ENCODE results near the gene DVL1. TPM values are rescaled to one million over a fixed set of nuclear protein-coding genes. Genes with fewer than 3 reads are reported as not detected.

DVL1 gene
- total and polyA plus RNA-seq, 4 experiments from 2014 or later = 0.19 to 44.6 (median 22.8) TPM

DNA sequence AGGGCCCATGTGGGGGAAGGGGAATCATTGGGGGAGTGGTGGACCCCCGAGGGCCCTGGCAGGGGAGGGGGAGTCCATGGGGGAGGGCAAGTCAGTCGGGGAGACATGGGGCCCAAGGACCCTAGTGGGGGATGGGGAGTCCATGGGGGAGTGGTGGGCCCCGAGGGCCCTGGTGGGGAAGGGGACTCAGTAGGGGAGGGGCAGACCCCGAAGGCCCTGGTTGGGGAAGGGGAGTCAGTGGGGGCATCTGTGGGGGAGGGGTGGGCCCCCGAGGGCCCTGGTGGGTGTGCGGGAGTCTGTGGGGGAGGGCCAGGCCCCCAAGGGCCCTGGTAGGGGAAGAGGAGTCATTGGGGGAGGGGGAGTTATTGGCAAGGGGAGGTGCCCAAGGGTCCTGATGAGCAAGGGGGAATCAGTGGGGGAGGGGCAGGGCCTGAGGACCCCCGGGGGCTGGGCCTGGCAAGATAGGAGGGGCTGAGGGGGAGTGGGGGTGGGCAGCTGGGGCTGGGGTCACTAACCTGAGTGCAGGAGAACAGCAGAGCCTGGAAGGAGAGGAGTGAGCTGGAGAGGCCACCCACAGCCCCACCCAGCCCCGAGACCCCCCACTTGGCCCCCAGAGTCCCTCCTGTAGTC, 7.1 kb upstream of the DVL1 start:
- H3K27ac Mint-ChIP-seq = no peak overlapping the region
- intact Hi-C loops (cut with micrococcal nuclease) = no loop called here
- no peaks in the 10 kb centered on the region for H3K9me3 ChIP-seq (ENCODE audit: control insufficient read depth in 1 of 2, low read length in 2 of 2)
- peaks cover 26% of the 10 kb centered on the region for H3K4me1 ChIP-seq (ENCODE audit: insufficient read depth, low read length)
- H3K4me3 ChIP-seq (ENCODE audit: low read length in 2 of 2) = no peak overlapping the region
- H3K27ac ChIP-seq (ENCODE audit: low read depth, low read length) = no peak overlapping the region
- peaks cover 6 to 27% (median 13%) of the 10 kb centered on the region in 4 donors for H3K4me1 Mint-ChIP-seq
- no peaks in the 10 kb centered on the region for H3K36me3 Mint-ChIP-seq
- H3K4me3 Mint-ChIP-seq = no peak overlapping the region
- H3K27me3 ChIP-seq (ENCODE audit: insufficient read depth, low read length) = no peaks in the 10 kb centered on the region
- no peak for DNase-seq
- H3K36me3 ChIP-seq (ENCODE audit: insufficient read depth, low read length) = no peaks in the 10 kb centered on the region
- CTCF ChIA-PET (ENCODE audit: partially characterized antibody) = interaction anchor here (1.2 kb wide), 1 partner anchor 15 kb away, joined by 3 read pairs; no protein-coding TSS in a partner anchor
- peaks cover 6 to 17% of the 10 kb centered on the region in 2 donors for H3K27me3 Mint-ChIP-seq
- peaks cover 0 to 2% (median 0%) of the 10 kb centered on the region in 8 donors for H3K9me3 Mint-ChIP-seq
- POLR2A ChIA-PET (ENCODE audit: partially characterized antibody) = no interaction called here

DNA sequence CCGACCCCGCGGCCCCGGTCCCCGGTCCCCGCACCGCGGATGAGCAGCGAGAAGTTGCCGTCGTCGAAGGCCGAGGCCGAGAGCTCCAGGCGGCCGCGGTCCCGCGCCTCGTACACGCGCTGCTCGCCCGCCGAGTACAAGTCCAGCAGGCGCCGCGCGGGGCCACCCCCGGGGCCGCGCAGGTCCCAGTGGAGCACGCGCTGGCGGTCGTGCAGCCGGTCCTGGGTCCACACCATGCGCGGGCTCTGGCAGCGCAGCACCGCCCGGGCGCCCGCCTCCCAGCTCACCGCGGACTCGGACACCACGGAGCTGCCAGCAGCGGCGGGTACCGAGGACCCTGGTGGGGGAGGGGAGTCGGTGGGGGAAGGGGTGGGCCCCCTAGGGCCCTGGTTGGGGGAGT, 6.2 kb upstream of the DVL1 start:
- Histone ChIP-seq H3K4me3 (ENCODE audit: low read length in 2 of 2) (no peak overlapping the region), H3K27me3 (ENCODE audit: insufficient read depth, low read length) (no peaks in the 10 kb centered on the region), H3K9me3 (ENCODE audit: control insufficient read depth in 1 of 2, low read length in 2 of 2) (no peaks in the 10 kb centered on the region), H3K36me3 (ENCODE audit: insufficient read depth, low read length) (no peaks in the 10 kb centered on the region), H3K4me1 (ENCODE audit: insufficient read depth, low read length) (peaks cover 26% of the 10 kb centered on the region), H3K27ac (ENCODE audit: low read depth, low read length) (no peak overlapping the region)
- Mint-ChIP-seq H3K36me3 (no peaks in the 10 kb centered on the region), H3K9me3 (peaks cover 0 to 2% (median 0%) of the 10 kb centered on the region in 8 donors), H3K27ac (no peak overlapping the region), H3K27me3 (peaks cover 6 to 17% of the 10 kb centered on the region in 2 donors), H3K4me3 (no peak overlapping the region), H3K4me1 (peaks cover 2 to 27% (median 11%) of the 10 kb centered on the region in 4 donors)
- ChIA-PET CTCF (ENCODE audit: partially characterized antibody) (interaction anchor here (1.2 kb wide), 1 partner anchor 16 kb away, joined by 3 read pairs; no protein-coding TSS in a partner anchor), POLR2A (ENCODE audit: partially characterized antibody) (interaction anchor here (0.7 kb wide), 1 partner anchor 44 kb away, joined by 3 read pairs; the partner anchor contains the start of gene CCNL2)
- intact Hi-C loops (cut with micrococcal nuclease) = no loop called here
- no peak for DNase-seq

DNA sequence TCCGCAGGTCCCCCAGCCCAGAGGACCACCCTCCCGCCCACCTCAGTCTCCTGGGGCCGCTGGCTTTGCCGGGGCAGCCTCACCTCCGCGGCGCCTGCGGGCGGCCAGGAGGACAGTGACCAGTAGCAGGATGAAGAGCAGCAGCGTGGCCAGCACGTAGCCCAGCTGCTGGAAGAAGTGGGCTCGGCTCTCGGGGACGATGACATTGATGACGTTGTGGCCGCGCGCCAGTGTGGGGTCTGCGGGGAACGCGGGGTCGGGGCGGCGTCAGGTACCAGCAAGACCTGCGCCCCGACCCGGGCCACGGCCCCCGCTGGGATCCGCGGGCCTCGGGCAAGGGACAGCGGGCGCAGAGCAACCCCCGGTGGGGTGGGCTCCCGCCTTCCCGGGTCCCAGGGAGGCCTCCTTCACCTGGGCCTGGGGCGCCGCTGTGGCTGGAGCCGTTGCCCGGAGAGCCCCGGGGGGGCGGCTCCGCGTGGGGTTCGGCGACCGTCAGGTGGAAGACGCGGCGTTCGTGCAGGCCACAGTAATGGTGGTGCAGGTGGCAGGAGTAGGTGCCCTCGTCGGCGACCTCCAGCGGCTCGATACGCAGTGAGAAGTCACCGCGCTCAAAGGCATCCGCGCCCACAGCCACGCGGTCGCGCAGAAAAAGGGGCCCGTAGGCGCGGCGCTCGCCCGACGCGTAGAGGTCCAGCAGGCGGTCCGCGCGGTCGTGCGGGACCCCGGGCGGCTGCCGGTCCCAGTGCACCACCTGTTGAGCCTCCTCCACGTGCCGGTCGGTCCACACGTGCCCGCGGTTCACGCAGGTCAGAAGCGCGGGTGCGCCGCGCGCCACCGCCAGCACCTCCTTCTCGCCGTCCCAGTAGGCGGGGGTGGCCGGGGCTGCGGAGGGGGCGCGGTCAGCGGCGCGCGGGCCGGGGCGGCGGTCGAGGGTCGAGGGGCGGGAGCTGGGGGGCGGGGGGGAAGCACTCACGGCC, 5.3 kb upstream of the DVL1 start:
- Histone ChIP-seq H3K4me1 (ENCODE audit: insufficient read depth, low read length) (peaks cover 26% of the 10 kb centered on the region), H3K4me3 (ENCODE audit: low read length in 2 of 2) (no peak overlapping the region), H3K9me3 (ENCODE audit: control insufficient read depth in 1 of 2, low read length in 2 of 2) (no peaks in the 10 kb centered on the region), H3K27me3 (ENCODE audit: insufficient read depth, low read length) (no peaks in the 10 kb centered on the region), H3K36me3 (ENCODE audit: insufficient read depth, low read length) (no peaks in the 10 kb centered on the region), H3K27ac (ENCODE audit: low read depth, low read length) (no peak overlapping the region)
- ChIA-PET CTCF (ENCODE audit: partially characterized antibody) (interaction anchor here (0.9 to 1.2 kb wide), 2 partner anchors 17 to 18 kb away, joined by 3 read pairs; no protein-coding TSS in a partner anchor), POLR2A (ENCODE audit: partially characterized antibody) (interaction anchor here (0.7 to 3.5 kb wide), 4 partner anchors 15 to 44 kb away, joined by 3 to 24 read pairs (median 3); partner anchors contain the start of genes AURKAIP1 and CCNL2)
- H3K4me1 Mint-ChIP-seq = peaks cover 2 to 26% (median 11%) of the 10 kb centered on the region in 4 donors
- peaks cover 6 to 17% of the 10 kb centered on the region in 2 donors for H3K27me3 Mint-ChIP-seq
- peak in 1 of 5 donors; percentile 32 for DNase-seq
- peak overlapping the region in 1 of 7 donors; percentile 30 for H3K27ac Mint-ChIP-seq
- no peaks in the 10 kb centered on the region for H3K36me3 Mint-ChIP-seq
- peak overlapping the region in 5 of 8 donors; percentile 20 to 57 (median 38) for H3K4me3 Mint-ChIP-seq
- peaks cover 0 to 2% (median 0%) of the 10 kb centered on the region in 8 donors for H3K9me3 Mint-ChIP-seq
- intact Hi-C loops (cut with micrococcal nuclease) = no loop called here

DNA sequence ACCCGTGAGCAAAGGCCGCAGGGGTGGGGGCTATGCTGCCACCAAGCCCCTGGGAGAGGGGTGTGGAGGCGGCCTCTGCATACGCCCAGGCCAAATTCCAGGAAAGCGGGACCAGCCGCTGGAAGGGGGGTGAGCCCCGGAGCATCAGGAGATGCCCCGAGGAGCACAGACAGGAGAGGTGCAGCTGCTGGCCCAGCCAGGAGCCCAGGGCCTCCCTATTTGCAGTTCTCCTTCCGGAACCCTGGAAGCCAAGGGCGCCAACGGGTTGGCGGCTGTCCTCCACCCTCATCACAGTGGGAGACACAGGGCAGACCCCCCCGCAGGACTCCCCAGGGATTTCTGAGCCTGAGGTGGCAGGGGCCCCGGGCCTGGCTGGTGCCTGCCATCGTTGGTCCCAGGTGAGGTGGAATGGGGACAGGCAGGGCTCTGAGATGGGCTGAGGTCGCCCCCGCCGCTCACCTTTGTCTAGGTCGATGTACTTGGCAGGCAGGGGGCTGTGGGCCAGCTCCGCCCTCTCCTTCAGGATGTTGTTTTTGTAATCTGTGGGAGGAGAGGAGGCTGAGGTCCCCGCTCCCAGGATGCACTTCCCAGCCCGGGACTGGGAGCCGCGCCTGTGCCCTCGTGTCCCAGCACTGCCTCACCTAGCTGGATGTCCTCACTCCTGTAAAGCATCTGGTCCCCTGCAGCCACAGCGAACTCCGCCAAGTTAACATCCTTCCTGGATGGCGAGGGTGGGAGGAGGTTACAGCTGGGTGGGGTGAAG, 4.4 kb upstream of the DVL1 start:
- peak overlapping the region in 3 of 8 donors; percentile 25 to 55 (median 32) for H3K4me3 Mint-ChIP-seq
- H3K4me1 ChIP-seq (ENCODE audit: insufficient read depth, low read length) = peaks cover 20% of the 10 kb centered on the region
- no peaks in the 10 kb centered on the region for H3K36me3 ChIP-seq (ENCODE audit: insufficient read depth, low read length)
- no peaks in the 10 kb centered on the region for H3K27me3 ChIP-seq (ENCODE audit: insufficient read depth, low read length)
- H3K27me3 Mint-ChIP-seq = peaks cover 4 to 13% of the 10 kb centered on the region in 2 donors
- ChIA-PET POLR2A (ENCODE audit: partially characterized antibody) (interaction anchor here (0.8 to 3.5 kb wide), 3 partner anchors 16 to 21 kb away, joined by 3 to 24 read pairs (median 3); partner anchors contain the start of gene AURKAIP1), CTCF (ENCODE audit: partially characterized antibody) (interaction anchor here (0.9 kb wide), 1 partner anchor 19 kb away, joined by 3 read pairs; no protein-coding TSS in a partner anchor)
- H3K27ac ChIP-seq (ENCODE audit: low read depth, low read length) = no peak overlapping the region
- intact Hi-C loops (cut with micrococcal nuclease) = no loop called here
- H3K9me3 Mint-ChIP-seq = peaks cover 0 to 2% (median 0%) of the 10 kb centered on the region in 8 donors
- H3K36me3 Mint-ChIP-seq = no peaks in the 10 kb centered on the region
- peaks cover 0 to 20% (median 5%) of the 10 kb centered on the region in 4 donors for H3K4me1 Mint-ChIP-seq
- H3K27ac Mint-ChIP-seq = peak overlapping the region in 1 of 7 donors; percentile 30
- DNase-seq = no peak
- no peaks in the 10 kb centered on the region for H3K9me3 ChIP-seq (ENCODE audit: control insufficient read depth in 1 of 2, low read length in 2 of 2)
- no peak overlapping the region for H3K4me3 ChIP-seq (ENCODE audit: low read length in 2 of 2)

DNA sequence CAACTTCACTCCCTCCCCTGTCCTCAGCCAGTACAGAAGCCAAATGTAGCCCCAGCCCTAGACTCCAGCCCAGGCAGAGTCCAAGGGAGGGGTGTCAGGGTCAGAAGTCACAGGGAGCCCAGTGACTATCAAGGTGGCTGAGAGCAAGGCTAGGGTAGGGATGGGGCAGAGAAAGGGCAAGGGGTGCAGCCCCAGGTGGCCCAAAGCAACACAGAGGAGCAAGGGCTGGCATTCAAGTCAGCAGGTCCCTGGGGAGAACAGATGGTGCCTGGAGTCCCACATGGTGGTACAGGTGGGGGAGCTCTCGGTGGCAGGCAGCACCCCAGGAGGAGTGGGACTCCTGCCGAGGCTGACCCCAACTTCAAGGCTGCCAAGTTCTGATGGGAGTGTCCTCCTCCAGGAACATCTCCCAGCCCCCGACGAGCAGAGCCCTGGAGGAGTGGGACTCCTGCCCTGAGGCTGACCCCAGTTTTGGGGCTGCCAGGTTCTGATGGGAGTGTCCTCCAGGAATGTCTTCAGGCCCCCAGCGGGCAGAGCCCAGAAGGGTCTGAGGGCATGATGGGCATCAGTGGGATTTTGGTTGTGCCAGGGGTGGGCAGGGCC, 3.7 kb upstream of the DVL1 start:
- Histone ChIP-seq H3K4me3 (ENCODE audit: low read length in 2 of 2) (no peak overlapping the region), H3K9me3 (ENCODE audit: control insufficient read depth in 1 of 2, low read length in 2 of 2) (no peaks in the 10 kb centered on the region), H3K36me3 (ENCODE audit: insufficient read depth, low read length) (no peaks in the 10 kb centered on the region), H3K27me3 (ENCODE audit: insufficient read depth, low read length) (no peaks in the 10 kb centered on the region), H3K4me1 (ENCODE audit: insufficient read depth, low read length) (peaks cover 21% of the 10 kb centered on the region), H3K27ac (ENCODE audit: low read depth, low read length) (no peak overlapping the region)
- POLR2A ChIA-PET (ENCODE audit: partially characterized antibody) = interaction anchor here (1.4 to 3.5 kb wide), 2 partner anchors 16 to 22 kb away, joined by 3 to 24 read pairs; partner anchors contain the start of gene AURKAIP1
- Mint-ChIP-seq H3K9me3 (peaks cover 0 to 2% (median 0%) of the 10 kb centered on the region in 8 donors), H3K27ac (peak overlapping the region in 2 of 7 donors; percentile 25 to 78), H3K4me3 (peak overlapping the region in 6 of 8 donors; percentile 21 to 91 (median 50)), H3K27me3 (peaks cover 4 to 13% of the 10 kb centered on the region in 2 donors), H3K4me1 (peaks cover 0 to 20% (median 7%) of the 10 kb centered on the region in 4 donors), H3K36me3 (no peaks in the 10 kb centered on the region)
- DNase-seq = no peak
- CTCF ChIA-PET (ENCODE audit: partially characterized antibody) = interaction anchor here (1.8 kb wide), 1 partner anchor 19 kb away, joined by 9 read pairs; no protein-coding TSS in a partner anchor
- intact Hi-C loops (cut with micrococcal nuclease) = no loop called here

Data from CD4-positive, alpha-beta memory T cell (primary cell).